ENCODE measurements around the gene TGFB1I1. TPM values are rescaled to one million over a fixed set of nuclear protein-coding genes. Genes with fewer than 3 reads are reported as not detected.

The TGFB1I1 gene
- total and polyA plus RNA-seq, 2 of the 4 experiments (the other 2 are of a cell fraction) = 24.9 to 128 TPM

DNA sequence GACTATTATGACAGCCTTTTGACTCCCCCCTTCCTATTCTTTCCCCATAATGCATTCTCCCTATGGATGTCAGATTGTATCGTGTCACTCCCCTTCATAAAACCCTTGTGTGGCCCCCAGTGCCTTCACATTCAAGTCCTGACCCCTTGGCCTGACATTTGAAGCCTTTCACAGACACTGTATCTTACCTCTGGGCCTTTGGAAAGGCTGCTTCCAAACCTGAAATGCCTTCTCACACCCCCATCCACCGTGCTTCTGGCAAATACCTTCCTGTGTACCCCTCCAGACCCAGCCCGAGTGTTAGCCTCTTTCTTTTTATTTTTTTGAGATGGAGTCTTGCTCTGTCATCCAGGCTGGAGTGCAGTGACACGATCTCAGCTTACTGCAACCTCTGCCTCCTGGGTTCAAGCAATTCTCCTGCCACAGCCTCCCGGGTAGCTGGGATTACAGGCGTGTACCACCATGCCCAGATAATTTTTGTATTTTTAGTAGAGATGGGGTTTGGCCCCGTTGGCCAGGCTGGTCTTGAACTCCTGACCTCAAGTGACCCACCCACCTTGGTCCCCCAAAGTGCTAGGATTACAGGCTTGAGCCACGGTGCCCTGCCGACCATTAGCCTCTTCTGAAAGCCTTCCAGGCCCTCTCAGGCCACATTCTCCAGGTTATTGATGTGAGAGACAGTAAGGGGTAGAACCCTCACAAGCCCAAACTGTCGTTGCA lies 10.6 kb upstream of the TGFB1I1 start (continued):
- TF ChIP-seq CEBPB (IDR thresholded peaks at IDR 0.05; ENCODE audit: low read depth, low read length) = no peak

DNA sequence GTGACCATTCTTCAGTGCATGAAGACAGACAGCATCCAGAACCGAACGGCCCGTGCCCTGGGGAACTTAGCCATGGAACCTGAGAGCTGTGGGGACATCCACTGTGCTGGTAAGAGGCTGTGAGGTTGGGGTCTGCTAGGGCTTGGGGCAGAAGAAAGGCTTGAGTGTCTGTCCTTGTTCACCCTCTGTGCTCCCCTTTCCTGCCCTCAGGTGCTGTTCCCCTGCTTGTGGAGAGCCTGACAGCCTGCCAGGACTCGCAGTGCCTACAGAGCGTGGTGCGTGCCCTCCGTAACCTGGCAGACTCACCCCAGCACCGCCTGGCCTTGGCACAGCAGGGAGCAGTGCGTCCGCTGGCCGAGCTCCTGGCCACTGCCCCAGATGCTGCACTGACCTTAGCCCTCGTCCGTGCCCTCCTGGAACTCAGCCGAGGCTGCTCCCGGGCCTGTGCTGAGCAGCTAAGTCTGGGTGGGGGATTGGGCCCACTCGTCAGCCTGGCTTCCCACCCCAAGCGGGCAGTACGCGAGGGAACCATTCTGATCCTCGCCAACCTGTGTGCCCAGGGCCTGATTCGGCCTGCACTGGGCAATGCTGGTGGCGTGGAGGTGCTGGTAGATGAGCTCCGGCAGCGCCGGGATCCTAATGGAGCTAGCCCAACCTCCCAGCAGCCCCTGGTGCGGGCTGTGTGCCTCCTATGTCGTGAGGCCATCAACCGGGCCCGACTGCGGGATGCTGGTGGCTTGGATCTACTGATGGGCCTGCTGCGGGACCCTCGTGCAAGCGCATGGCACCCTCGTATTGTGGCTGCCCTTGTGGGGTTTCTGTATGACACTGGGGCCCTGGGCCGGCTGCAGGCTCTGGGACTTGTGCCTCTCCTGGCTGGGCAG lies 9.8 kb upstream of the TGFB1I1 start:
- no peak overlapping the region for H4K8ac ChIP-seq (ENCODE audit: low read depth in 2 of 2, low read length in 2 of 2)
- peaks cover 12% of the 10 kb centered on the region for H4K20me1 ChIP-seq (ENCODE audit: insufficient read depth, low read length)
- H3K9ac ChIP-seq (ENCODE audit: low read depth, low read length) = no peak overlapping the region
- no peak overlapping the region for H3K4ac ChIP-seq (ENCODE audit: low read depth, low read length)
- dilution Hi-C loops (cut with HindIII; ENCODE audit: low sequenced_read_pairs, unreplicated experiment) (no loop called here), in situ Hi-C loops (cut with MboI; ENCODE audit: low sequenced_read_pairs) (loop anchor here (10.0 to 25.0 kb wide), 2 partner anchors 387 to 400 kb away; partner anchors contain the start of genes ZNF267, ZNF646 and ZNF668), intact Hi-C loops (cut with micrococcal nuclease) (no loop called here)
- 0 out of 2 replicates have a peak, but pooled peaks cover 4% of the 10 kb centered on the region for H3K9me1 ChIP-seq (ENCODE audit: insufficient read depth, low read length)
- ChIA-PET POLR2A (ENCODE audit: unreplicated experiment) (no interaction called here), CTCF (no interaction called here)
- no peak for DNase-seq
- no peak overlapping the region for H3K14ac ChIP-seq (replicated peaks; ENCODE audit: low read depth, low read length)
- H3K9me3 ChIP-seq (ENCODE audit: control insufficient read depth, insufficient read depth, low read length) = no peaks in the 10 kb centered on the region
- H2BK5ac ChIP-seq (ENCODE audit: low read depth, low read length, poor library complexity, severe bottlenecking) = no peak overlapping the region
- no peak overlapping the region for H3K18ac ChIP-seq (ENCODE audit: low read depth, low read length)
- no peak overlapping the region for H3K4me2 ChIP-seq (ENCODE audit: low read depth, low read length)
- H2BK120ac ChIP-seq (ENCODE audit: low read depth, low read length) = no peak overlapping the region
- no peak overlapping the region for H3K4me3 ChIP-seq (ENCODE audit: insufficient read depth, low read depth, low read length)
- no peak overlapping the region for H3K56ac ChIP-seq (ENCODE audit: extremely low read depth, insufficient read depth, low read length)
- H4K5ac ChIP-seq (ENCODE audit: low read depth, low read length) = no peak overlapping the region
- no peak overlapping the region for H2BK15ac ChIP-seq (ENCODE audit: low read depth, low read length)
- peaks cover 5% of the 10 kb centered on the region for H3K4me1 ChIP-seq (ENCODE audit: control insufficient read depth, insufficient read depth, low read length)
- H3K36me3 ChIP-seq (ENCODE audit: control insufficient read depth, insufficient read depth, low read length) = peaks cover 29% of the 10 kb centered on the region
- H4K91ac ChIP-seq (ENCODE audit: insufficient read depth, low read depth, low read length) = no peak overlapping the region
- H3K27me3 ChIP-seq (ENCODE audit: control insufficient read depth, insufficient read depth, low read length) = no peaks in the 10 kb centered on the region
- WGBS, 2 experiments (ENCODE audit: extremely low coverage in 2 of 2, insufficient read length in 1 of 2) = 87% methylated on average over 17 of the region's 35 CpGs; no CpG with 5 or more reads in 1 of the 2 experiments
- H3K27ac ChIP-seq (ENCODE audit: insufficient read depth, low read length) = no peak overlapping the region
- peaks cover 11 to 28% of the 10 kb centered on the region in 2 experiments for H3K79me1 ChIP-seq (ENCODE audit: low read depth in 1 of 2, low read length in 2 of 2)
- no peak overlapping the region for H3K23ac ChIP-seq (ENCODE audit: low read depth, low read length)
- H2AK5ac ChIP-seq (ENCODE audit: low read depth, low read length) = no peak overlapping the region
- ATAC-seq (ENCODE audit: low read depth) = no peak
- no peak overlapping the region for H2AFZ ChIP-seq (replicated peaks; ENCODE audit: low read length, poor library complexity)
- H2AK9ac ChIP-seq (replicated peaks; ENCODE audit: low read depth, low read length, poor library complexity) = peak overlapping the region; percentile 63
- H2BK20ac ChIP-seq (ENCODE audit: low read depth, low read length) = no peak overlapping the region
- no TSS peak for BruUV-seq (replicated peaks)
- TF ChIP-seq MXI1 (IDR thresholded peaks at IDR 0.05; ENCODE audit: borderline replicate concordance, low read depth, low read length) (no peak), CEBPB (IDR thresholded peaks at IDR 0.05; ENCODE audit: low read depth, low read length) (no peak), ELK1 (IDR thresholded peaks at IDR 0.05; ENCODE audit: borderline replicate concordance, low read depth, low read length) (no peak), NFE2L2 (IDR thresholded peaks at IDR 0.05; ENCODE audit: low read depth, low read length) (no peak), CHD1 (IDR thresholded peaks at IDR 0.05; ENCODE audit: low read depth, low read length) (no peak), SMC3 (IDR thresholded peaks at IDR 0.05; ENCODE audit: low read depth, low read length) (no peak), BHLHE40 (IDR thresholded peaks at IDR 0.05; ENCODE audit: low read depth, low read length) (no peak), RAD21 (IDR thresholded peaks at IDR 0.05; ENCODE audit: low read length) (no peak), RFX5 (IDR thresholded peaks at IDR 0.05; ENCODE audit: low read depth, low read length) (no peak), MAZ (IDR thresholded peaks at IDR 0.05; ENCODE audit: borderline replicate concordance, low read depth, low read length) (no peak), MAFK (IDR thresholded peaks at IDR 0.05; ENCODE audit: low read depth, low read length) (no peak)
- TF ChIP-seq, protein P1, sequence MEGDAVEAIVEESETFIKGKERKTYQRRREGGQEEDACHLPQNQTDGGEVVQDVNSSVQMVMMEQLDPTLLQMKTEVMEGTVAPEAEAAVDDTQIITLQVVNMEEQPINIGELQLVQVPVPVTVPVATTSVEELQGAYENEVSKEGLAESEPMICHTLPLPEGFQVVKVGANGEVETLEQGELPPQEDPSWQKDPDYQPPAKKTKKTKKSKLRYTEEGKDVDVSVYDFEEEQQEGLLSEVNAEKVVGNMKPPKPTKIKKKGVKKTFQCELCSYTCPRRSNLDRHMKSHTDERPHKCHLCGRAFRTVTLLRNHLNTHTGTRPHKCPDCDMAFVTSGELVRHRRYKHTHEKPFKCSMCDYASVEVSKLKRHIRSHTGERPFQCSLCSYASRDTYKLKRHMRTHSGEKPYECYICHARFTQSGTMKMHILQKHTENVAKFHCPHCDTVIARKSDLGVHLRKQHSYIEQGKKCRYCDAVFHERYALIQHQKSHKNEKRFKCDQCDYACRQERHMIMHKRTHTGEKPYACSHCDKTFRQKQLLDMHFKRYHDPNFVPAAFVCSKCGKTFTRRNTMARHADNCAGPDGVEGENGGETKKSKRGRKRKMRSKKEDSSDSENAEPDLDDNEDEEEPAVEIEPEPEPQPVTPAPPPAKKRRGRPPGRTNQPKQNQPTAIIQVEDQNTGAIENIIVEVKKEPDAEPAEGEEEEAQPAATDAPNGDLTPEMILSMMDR (conservative IDR thresholded peaks at IDR 0.05; ENCODE audit: low read depth, low read length) = no peak
